Measurements from ENCODE around the gene ACRBP.

GRCh38 chr12:6691473-6691872 lies 44.2 kb upstream of the ACRBP start:
- TF ChIP-seq POLR2A (IDR thresholded peaks at IDR 0.05) (no peak), EP300 (IDR thresholded peaks at IDR 0.05; ENCODE audit: low read depth) (no peak), POLR2AphosphoS5 (IDR thresholded peaks at IDR 0.05) (no peak)
- TF ChIP-seq, protein P1, sequence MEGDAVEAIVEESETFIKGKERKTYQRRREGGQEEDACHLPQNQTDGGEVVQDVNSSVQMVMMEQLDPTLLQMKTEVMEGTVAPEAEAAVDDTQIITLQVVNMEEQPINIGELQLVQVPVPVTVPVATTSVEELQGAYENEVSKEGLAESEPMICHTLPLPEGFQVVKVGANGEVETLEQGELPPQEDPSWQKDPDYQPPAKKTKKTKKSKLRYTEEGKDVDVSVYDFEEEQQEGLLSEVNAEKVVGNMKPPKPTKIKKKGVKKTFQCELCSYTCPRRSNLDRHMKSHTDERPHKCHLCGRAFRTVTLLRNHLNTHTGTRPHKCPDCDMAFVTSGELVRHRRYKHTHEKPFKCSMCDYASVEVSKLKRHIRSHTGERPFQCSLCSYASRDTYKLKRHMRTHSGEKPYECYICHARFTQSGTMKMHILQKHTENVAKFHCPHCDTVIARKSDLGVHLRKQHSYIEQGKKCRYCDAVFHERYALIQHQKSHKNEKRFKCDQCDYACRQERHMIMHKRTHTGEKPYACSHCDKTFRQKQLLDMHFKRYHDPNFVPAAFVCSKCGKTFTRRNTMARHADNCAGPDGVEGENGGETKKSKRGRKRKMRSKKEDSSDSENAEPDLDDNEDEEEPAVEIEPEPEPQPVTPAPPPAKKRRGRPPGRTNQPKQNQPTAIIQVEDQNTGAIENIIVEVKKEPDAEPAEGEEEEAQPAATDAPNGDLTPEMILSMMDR (IDR thresholded peaks at IDR 0.05), result no peak

Data from transverse colon (tissue), 4 donors.